Stimulated activated CD8-positive, alpha-beta memory T cell treated with anti-CD3 and anti-CD28 coated beads, Interleukin-7, amount 100 ng/mL, for 24 hours (primary cell): ENCODE results near the gene NSMCE1.
"Not testable (repeated sequence)": the region's sequence is repeated elsewhere in the genome, so short reads cannot be mapped to it uniquely, and the experiment has no call there.

Experiments
- DNase-seq: peaks from one replicate; pipeline ENCODE4 v3.0.0-alpha.2; 2020; ENCODE audit warnings: low read depth

NSMCE1 gene

GRCh38 chr16:27214084-27214961 is 54.2 kb downstream of the NSMCE1 start:
- no peak for DNase-seq

- DNase-seq = no peak
Measured at GRCh38 chr16:27211026-27211425, 57.5 kb downstream of the NSMCE1 start.

GRCh38 chr16:27210174-27210573 is 58.4 kb downstream of the NSMCE1 start:
- no peak for DNase-seq

- DNase-seq = no peak
Measured at GRCh38 chr16:27209591-27209990, 59.0 kb downstream of the NSMCE1 start.

- no peak for DNase-seq
Measured at GRCh38 chr16:27208796-27209195, 59.8 kb downstream of the NSMCE1 start.

GRCh38 chr16:27208081-27208680 is 60.4 kb downstream of the NSMCE1 start:
- DNase-seq = no peak

- not testable (repeated sequence) for DNase-seq
Measured at GRCh38 chr16:27207121-27207520, 61.5 kb downstream of the NSMCE1 start.

GRCh38 chr16:27205423-27206065 is 63.0 kb downstream of the NSMCE1 start:
- DNase-seq = no peak

GRCh38 chr16:27204312-27204915 is 64.2 kb downstream of the NSMCE1 start:
- DNase-seq = no peak

- DNase-seq = peak; percentile 99
Measured at GRCh38 chr16:27203507-27204311, 64.9 kb downstream of the NSMCE1 start, which contains the start of gene KDM8. TSS of gene KDM8 (plus strand) at chr16:27203526. CDS start at chr16:27210124, 6,598 bp downstream.

- DNase-seq = peak; percentile 83
Measured at GRCh38 chr16:27202923-27203506, 65.6 kb downstream of the NSMCE1 start.

- not testable (repeated sequence) for DNase-seq
Measured at GRCh38 chr16:27200914-27201313, 67.7 kb downstream of the NSMCE1 start.

GRCh38 chr16:27199736-27200135 is 68.8 kb downstream of the NSMCE1 start:
- DNase-seq = no peak

GRCh38 chr16:27199235-27199586 is 69.4 kb downstream of the NSMCE1 start:
- no peak for DNase-seq

GRCh38 chr16:27198451-27199234 is 69.9 kb downstream of the NSMCE1 start:
- DNase-seq = no peak

GRCh38 chr16:27197004-27197403 is 71.6 kb downstream of the NSMCE1 start:
- no peak for DNase-seq

GRCh38 chr16:27195941-27196595 is 72.5 kb downstream of the NSMCE1 start:
- no peak for DNase-seq

GRCh38 chr16:27195076-27195741 is 73.4 kb downstream of the NSMCE1 start:
- no peak for DNase-seq

GRCh38 chr16:27193300-27193990 is 75.1 kb downstream of the NSMCE1 start:
- DNase-seq = no peak
